DND-41 (cell line): ENCODE results near the gene HLCS.

ENCODE experiments used
- CTCF ChIP-seq: IDR thresholded peaks from 2 replicates; pipeline ENCODE4 v1.5.1; 2012; ENCODE audit warnings: borderline replicate concordance, low read length, moderate library complexity, mild to moderate bottlenecking; ENCODE audit not compliant: poor library complexity, severe bottlenecking; ENCODE audit errors: extremely low read depth
- EZH2 ChIP-seq: IDR thresholded peaks from 3 replicates; pipeline ENCODE4 v1.6.1; 2012; ENCODE audit warnings: borderline replicate concordance, low read depth, mild to moderate bottlenecking, moderate library complexity, low read length, inconsistent platforms; ENCODE audit not compliant: severe bottlenecking

GRCh38 chr21:36976228-36976861, 9.9 kb upstream of the HLCS start:
- TF ChIP-seq CTCF (no peak), EZH2 (no peak)
